ENCODE results near the gene TNRC6B. TPM values are rescaled to one million over a fixed set of nuclear protein-coding genes. Genes with fewer than 3 reads are reported as not detected.

The TNRC6B gene
- total and polyA plus RNA-seq, 2 donors (not counting 1 experiment from before 2014, with no cell fraction given): 5.7 to 17.8 TPM

- H3K4me3 ChIP-seq (replicated peaks in 1 of 4; ENCODE audit: control extremely low read depth in 1 of 4, insufficient read depth in 1 of 4, low read depth in 3 of 4, low read length in 4 of 4): no peak overlapping the region
- H3K9ac ChIP-seq (ENCODE audit: insufficient read depth, low read length): no peak overlapping the region
- peaks cover 1% of the 10 kb centered on the region for H4K20me1 ChIP-seq (ENCODE audit: control insufficient read depth, extremely low read depth, insufficient read depth, low read length)
- DNase-seq (ENCODE audit: low read depth in 2 of 2): peak in 1 of 2 donors; percentile 21
- H2AFZ ChIP-seq (ENCODE audit: low read length): no peak overlapping the region
- H3K9me3 ChIP-seq (ENCODE audit: control insufficient read depth, insufficient read depth, low read depth, low read length): no peaks in the 10 kb centered on the region
- no peak overlapping the region for H3K27ac ChIP-seq (ENCODE audit: insufficient read depth, low read length)
- H3K79me2 ChIP-seq (ENCODE audit: control insufficient read depth, insufficient read depth, low read length): no peaks in the 10 kb centered on the region
- no peak overlapping the region for H3K4me2 ChIP-seq (ENCODE audit: extremely low read depth, insufficient read depth, low read length)
- H3K27me3 ChIP-seq (ENCODE audit: control insufficient read depth, insufficient read depth, low read length): no peaks in the 10 kb centered on the region
- TF ChIP-seq, protein P1, sequence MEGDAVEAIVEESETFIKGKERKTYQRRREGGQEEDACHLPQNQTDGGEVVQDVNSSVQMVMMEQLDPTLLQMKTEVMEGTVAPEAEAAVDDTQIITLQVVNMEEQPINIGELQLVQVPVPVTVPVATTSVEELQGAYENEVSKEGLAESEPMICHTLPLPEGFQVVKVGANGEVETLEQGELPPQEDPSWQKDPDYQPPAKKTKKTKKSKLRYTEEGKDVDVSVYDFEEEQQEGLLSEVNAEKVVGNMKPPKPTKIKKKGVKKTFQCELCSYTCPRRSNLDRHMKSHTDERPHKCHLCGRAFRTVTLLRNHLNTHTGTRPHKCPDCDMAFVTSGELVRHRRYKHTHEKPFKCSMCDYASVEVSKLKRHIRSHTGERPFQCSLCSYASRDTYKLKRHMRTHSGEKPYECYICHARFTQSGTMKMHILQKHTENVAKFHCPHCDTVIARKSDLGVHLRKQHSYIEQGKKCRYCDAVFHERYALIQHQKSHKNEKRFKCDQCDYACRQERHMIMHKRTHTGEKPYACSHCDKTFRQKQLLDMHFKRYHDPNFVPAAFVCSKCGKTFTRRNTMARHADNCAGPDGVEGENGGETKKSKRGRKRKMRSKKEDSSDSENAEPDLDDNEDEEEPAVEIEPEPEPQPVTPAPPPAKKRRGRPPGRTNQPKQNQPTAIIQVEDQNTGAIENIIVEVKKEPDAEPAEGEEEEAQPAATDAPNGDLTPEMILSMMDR (conservative IDR thresholded peaks at IDR 0.05 in 1 of 2, IDR thresholded peaks at IDR 0.05 in 1 of 2; ENCODE audit: low read depth in 1 of 2, low read length in 2 of 2): no peak
- no peak for TF ChIP-seq EZH2 (IDR thresholded peaks at IDR 0.05; ENCODE audit: low read length, missing control alignments)
- peaks cover 4% of the 10 kb centered on the region for H3K36me3 ChIP-seq (ENCODE audit: control insufficient read depth, insufficient read depth, low read length)
- H3K4me1 ChIP-seq (ENCODE audit: control insufficient read depth, extremely low read depth, insufficient read depth, low read length): no peaks in the 10 kb centered on the region
Observed at GRCh38 chr22:40289991-40290459, 112.3 kb downstream of the TNRC6B start.

GRCh38 chr22:40290516-40290915 is 112.8 kb downstream of the TNRC6B start:
- Histone ChIP-seq H2AFZ (ENCODE audit: low read length) (no peak overlapping the region), H3K9me3 (ENCODE audit: control insufficient read depth, insufficient read depth, low read depth, low read length) (no peaks in the 10 kb centered on the region), H3K4me1 (ENCODE audit: control insufficient read depth, extremely low read depth, insufficient read depth, low read length) (no peaks in the 10 kb centered on the region), H4K20me1 (ENCODE audit: control insufficient read depth, extremely low read depth, insufficient read depth, low read length) (no peaks in the 10 kb centered on the region), H3K79me2 (ENCODE audit: control insufficient read depth, insufficient read depth, low read length) (no peaks in the 10 kb centered on the region), H3K9ac (ENCODE audit: insufficient read depth, low read length) (no peak overlapping the region), H3K27ac (ENCODE audit: insufficient read depth, low read length) (no peak overlapping the region), H3K4me3 (replicated peaks in 1 of 4; ENCODE audit: control extremely low read depth in 1 of 4, insufficient read depth in 1 of 4, low read depth in 3 of 4, low read length in 4 of 4) (no peak overlapping the region), H3K27me3 (ENCODE audit: control insufficient read depth, insufficient read depth, low read length) (no peaks in the 10 kb centered on the region), H3K4me2 (ENCODE audit: extremely low read depth, insufficient read depth, low read length) (no peak overlapping the region), H3K36me3 (ENCODE audit: control insufficient read depth, insufficient read depth, low read length) (peaks cover 4% of the 10 kb centered on the region)
- TF ChIP-seq EZH2 (IDR thresholded peaks at IDR 0.05; ENCODE audit: low read length, missing control alignments): no peak
- TF ChIP-seq, protein P1 (conservative IDR thresholded peaks at IDR 0.05 in 1 of 2, IDR thresholded peaks at IDR 0.05 in 1 of 2; ENCODE audit: low read depth in 1 of 2, low read length in 2 of 2): no peak
- DNase-seq (ENCODE audit: low read depth in 2 of 2): no peak

DNA sequence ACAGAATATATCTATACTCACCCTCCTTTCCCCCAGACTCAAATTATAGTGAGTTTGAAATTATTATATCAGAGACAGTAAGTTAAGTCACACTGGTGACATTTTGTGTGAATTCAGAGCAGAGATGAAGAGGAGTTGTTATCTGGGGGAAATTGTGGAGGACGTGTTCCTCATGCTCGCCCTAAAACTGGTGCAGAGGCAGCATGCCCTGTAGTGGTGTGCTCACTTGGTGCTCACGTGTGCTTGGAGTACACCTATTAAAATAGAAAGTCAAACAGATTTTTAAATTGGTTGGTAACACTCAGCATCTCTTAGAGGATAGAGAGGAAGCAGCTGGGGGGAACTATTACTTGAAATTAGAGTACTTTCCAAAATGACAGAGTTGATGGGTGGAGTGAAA is 117.0 kb downstream of the TNRC6B start:
- Histone ChIP-seq H3K9ac (ENCODE audit: insufficient read depth, low read length) (no peak overlapping the region), H3K4me1 (ENCODE audit: control insufficient read depth, extremely low read depth, insufficient read depth, low read length) (no peaks in the 10 kb centered on the region), H3K36me3 (ENCODE audit: control insufficient read depth, insufficient read depth, low read length) (peaks cover 2% of the 10 kb centered on the region), H3K79me2 (ENCODE audit: control insufficient read depth, insufficient read depth, low read length) (no peaks in the 10 kb centered on the region), H4K20me1 (ENCODE audit: control insufficient read depth, extremely low read depth, insufficient read depth, low read length) (no peaks in the 10 kb centered on the region), H3K4me2 (ENCODE audit: extremely low read depth, insufficient read depth, low read length) (no peak overlapping the region), H3K27ac (ENCODE audit: insufficient read depth, low read length) (no peak overlapping the region), H3K9me3 (ENCODE audit: control insufficient read depth, insufficient read depth, low read depth, low read length) (no peaks in the 10 kb centered on the region), H3K4me3 (replicated peaks in 1 of 4; ENCODE audit: control extremely low read depth in 1 of 4, insufficient read depth in 1 of 4, low read depth in 3 of 4, low read length in 4 of 4) (no peak overlapping the region), H2AFZ (ENCODE audit: low read length) (no peak overlapping the region), H3K27me3 (ENCODE audit: control insufficient read depth, insufficient read depth, low read length) (no peaks in the 10 kb centered on the region)
- no peak for DNase-seq (ENCODE audit: low read depth in 2 of 2)
- TF ChIP-seq, protein P1 (conservative IDR thresholded peaks at IDR 0.05 in 1 of 2, IDR thresholded peaks at IDR 0.05 in 1 of 2; ENCODE audit: low read depth in 1 of 2, low read length in 2 of 2): no peak

Data from fibroblast of lung (primary cell).